ENCODE measurements around the gene NFE2L3.
"Not testable (repeated sequence)": the region's sequence is repeated elsewhere in the genome, so short reads cannot be mapped to it uniquely, and the experiment has no call there.

The NFE2L3 gene

DNA sequence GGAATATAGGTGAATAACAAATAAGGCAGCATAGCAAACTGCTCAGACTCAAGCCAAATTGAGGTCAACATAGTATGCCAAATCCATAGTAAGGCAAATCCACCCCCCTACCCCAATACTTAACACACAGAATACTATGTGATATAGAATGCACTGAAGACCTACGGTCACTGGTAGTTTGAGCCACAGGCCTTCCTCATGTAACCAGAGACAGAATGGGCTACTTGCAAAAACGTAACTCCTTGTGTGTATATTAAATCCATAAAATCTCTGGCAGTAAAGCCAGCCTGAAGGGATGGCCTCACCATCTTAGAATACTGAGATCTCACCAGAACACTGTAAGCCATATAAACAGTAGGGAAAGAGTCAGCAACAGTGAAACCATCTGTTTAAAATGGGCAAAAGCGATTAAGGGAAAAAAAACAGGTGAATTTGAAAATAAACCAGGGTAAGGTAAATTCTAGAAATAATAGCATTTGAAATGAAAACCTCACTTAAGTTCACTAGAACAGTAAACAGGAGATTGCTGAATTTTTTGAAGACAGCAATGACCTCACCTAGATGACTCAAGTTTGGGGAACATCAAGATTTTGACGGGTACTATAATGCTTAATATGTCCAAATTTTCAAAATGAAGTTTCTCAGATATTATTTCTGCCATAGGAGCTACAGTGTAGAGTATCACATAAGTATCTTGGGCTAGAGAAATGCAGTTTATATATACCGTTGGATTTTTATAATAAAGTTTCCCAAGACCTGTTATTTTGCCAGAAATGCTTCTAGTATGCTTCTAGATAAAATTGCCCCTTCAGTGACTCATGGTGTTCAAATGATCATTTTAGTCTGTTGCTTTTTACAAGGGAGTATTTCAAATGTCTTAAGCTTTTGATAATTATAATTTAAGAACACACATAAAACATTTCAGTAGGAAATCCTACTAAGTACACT is 34.6 kb downstream of the NFE2L3 start:
- no peak for DNase-seq (ENCODE audit: low read depth)

DNA sequence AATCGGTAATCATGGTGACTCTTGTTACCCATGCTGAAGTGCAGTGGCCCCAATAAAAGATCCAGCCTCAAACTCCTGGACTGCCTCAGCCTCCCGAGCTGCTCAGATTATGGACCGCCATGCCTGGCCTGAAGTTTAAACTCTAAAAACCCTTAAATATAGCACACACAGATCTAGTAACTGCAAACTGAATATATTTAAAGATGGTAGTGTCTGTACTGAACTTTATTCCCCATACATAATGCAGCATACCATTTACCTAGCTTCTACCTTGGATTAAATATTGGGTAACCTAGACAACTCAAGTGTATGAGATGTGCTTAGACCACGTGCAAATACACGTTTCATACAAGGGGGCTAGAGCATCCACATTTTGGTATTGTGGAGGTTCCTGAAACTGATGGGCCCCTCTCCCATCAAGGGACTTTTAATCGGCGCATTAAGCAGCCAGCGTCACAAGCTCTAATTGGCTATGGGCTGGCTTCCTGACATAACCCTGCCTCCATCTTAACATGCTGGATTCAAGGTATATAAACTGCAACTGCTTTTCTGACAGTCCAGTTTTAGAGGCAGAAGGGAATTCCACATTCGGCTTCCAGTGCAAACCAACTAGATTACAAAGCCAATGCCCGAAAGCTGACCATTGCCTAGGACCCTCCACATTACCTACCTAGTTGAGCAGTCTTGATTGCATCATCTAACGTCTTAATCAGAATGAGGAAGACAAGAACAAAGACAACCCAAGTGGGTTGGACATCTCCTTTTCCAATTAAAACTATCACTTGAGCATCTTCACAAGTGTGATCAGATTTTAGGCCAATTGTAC is 35.6 kb downstream of the NFE2L3 start:
- DNase-seq (ENCODE audit: low read depth) = no peak

DNA sequence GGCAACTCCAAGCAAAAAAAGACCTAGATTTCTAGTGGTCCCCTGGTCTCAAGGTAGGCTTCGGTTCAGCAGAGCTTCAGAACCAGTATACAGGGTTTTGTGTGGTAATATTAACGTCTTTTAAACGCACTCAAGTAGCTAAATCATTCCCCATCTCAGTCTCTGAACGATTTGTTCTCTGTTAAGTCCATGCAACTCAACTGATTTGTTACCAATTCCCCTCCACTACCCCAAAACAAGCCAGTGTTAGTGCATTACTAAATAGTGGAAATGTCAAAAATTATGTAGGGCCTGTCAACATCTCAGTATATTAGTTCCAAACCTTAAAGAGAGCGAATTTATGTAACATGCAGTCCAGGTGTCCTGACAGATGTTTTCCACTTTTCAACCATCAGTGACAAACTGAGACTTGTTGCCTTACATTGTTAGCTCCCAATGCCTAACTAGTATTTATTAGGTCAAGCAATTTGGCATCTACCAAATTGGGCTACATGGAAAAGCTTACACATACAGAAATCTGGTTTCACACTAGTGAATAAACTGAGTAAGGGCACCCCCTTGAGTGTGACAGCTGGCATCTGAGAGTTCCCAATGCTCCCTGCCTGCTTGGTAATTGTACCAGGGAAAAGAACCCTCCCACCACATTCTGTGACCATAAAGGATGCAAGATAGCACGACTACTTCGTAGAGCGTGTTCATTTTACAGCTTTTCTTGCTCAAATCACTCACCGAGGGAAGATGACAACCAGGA is 36.4 kb downstream of the NFE2L3 start:
- no peak for DNase-seq (ENCODE audit: low read depth)

DNA sequence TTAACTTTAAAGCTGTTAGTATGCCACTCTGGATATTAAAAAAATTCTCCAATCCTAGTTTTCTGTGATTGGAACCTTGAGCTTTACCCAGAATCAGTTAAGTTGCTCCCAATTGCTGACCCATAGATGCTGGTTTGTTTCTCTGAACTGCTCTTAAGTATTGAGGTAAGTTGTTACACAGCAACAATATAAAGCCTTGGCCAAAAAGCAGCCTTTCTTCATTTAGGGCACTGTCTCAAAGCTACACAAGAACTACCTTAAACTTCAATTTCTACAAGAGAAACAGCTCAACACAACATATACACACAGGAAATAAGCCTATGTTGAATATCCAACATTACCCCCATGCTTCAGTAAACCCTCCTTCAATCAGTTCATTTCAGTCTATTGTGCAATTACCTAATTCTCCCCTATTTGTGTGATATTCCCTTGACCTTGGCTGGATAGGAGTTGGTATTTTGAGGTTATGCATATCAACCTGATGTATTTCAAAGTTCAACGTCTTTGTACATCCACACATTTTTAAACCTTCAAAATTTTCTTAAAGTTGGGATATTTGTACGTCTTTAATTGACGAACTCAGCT is 37.1 kb downstream of the NFE2L3 start:
- DNase-seq (ENCODE audit: low read depth) = no peak

DNA sequence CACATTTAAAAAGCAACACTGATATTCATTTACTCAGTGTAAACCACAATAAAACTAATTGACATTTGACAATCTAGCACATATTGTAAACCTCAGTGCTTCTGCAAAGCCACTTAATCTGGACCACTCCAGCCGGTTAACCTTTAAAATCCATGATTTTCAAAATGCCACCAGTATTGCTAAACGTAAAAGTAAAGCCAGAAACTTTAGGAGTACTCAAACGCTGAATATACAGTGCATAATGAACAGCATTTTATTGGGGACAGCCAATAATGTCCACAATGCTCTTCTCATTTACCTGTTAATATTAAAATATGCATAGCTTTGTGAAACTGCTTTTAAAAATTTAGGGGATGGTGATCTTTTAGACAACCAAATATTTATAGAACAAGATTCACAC is 37.7 kb downstream of the NFE2L3 start:
- DNase-seq (ENCODE audit: low read depth) = no peak

DNA sequence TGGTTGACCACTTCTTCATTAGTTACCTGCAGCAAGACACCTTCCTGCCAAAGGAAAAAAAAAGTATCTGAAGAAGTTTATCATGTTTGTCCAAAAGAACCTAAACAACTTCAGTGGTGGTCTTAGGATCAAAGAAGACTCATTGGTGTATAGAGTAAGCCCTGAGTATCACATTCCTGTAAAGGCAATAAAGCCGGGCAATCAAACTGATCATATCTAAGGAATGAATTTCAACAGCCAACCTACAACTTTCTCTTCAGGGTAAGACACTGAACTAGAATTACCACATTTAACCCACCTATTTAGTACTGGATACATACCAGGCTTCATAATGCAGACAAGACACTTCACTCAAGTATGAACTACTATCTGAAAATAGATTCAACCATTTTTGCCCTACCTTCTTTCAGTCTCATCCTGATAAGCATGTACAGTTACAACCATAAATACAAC is 38.4 kb downstream of the NFE2L3 start:
- DNase-seq (ENCODE audit: low read depth) = no peak

DNA sequence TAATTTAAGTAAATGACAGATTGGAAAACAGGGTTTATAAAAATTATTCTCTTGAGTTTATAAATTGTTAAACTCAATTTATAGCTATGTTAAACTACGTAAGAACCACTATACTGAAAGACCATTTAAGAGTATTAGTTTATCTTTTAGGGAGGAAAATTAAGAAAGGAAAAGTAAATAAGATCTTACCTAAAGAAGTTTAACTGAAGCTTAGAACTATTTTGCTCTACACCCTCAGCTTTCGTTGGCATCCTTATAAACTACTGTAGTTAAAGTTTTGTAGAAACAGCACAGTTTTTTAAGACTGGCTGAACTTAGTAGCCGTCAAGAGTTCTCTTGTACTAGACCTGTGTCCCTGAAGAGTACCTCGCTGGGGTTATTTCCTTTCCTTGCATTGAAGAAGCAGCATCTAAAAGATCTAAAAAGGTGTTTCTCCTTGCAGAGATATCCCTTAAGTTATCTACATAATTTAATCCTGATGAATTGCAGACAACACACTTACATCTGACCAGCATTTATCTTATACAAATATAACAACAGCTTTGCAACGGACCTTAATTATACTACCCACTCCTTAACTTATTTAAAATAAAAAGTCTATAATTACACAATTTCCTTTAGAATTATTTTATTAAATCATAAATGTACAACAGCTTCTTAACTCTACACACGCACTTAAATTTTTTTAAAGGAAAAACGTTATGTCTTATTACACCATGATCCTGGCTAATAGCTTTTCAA is 39.4 kb downstream of the NFE2L3 start:
- DNase-seq (ENCODE audit: low read depth) = no peak

DNA sequence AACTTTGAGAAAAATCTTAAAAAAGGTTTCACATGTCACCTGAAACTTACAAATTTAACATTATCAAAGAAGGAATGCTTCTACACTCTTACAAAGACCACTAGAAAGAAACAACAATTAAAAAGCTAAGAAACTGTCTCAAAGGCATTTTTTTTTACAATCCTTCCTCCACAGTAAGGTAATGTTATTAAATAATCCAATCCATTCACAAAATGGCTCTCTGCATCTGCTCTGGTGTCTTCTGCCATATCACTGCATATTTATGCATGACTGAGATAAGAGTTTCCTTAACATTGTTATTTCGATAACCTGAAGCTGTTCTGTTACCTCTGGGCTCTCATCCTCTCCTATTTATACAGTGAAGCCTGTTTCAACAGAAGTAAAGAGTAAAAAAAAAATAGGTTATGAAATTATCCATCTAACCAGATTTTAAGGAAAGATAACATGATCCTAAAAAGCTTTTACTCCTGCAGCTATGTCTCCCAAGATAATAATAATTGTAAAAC is 40.0 kb downstream of the NFE2L3 start:
- DNase-seq (ENCODE audit: low read depth) = no peak

DNA sequence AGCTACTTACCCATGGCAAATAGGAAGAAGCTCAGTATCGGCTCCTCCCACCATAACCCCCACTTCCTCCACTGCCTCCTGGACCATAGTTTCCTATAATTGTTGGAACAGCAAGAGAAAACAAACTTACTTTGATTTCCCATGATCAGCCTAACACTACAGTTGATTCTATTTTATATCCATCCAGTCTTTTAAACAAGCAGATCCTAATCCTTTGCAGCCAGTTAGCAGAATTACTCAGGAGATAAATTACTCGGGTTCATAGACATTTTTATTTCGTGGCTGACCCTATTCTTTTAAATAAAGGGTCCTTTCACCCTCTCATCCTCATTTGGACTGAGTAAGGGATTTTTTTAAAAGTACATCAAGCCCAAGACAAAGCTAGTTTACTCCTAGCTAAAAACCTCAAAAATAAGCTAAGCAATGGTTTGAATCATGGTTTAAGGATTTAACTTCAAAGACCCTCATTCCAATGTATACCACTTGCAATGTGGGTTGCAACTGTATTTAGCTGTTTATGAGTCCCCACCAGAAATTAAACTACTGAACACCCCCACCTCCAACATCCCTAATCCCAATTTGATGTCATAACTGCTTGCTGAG is 40.6 kb downstream of the NFE2L3 start:
- no peak for DNase-seq (ENCODE audit: low read depth)

DNA sequence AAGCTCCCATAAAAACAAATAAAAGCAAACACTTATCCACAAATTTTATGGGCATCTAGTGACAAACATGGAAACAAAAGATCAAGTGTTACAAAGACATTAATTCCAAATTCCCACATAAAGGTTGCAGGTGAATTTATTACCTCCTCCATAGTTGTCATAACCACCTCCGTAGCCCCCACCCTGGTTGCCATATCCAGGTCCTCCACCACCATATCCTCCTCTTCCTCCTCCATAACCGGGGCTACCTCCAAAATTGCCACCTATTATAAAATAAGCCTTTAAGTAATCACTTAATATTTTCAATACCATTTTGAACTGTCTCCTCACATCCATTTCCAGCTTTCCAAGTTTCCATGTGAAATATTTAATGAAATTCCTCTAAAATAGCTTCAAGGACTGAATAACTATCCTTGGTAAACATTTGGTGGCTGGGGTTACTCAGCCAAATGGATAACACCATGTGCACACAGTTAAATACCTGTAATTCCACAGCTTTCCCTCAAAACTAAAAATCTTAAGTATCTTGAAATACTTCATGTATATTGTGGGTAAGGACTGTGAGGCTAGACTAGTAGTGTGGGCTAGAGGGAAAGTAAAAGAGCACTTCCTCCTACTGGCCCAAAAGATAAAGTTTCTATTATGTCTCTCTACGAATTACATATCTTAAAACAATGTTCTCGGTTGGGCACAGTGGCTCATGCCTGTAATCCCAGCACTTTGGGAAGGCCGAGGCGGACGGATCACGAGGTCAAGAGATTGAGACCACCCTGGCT is 41.6 kb downstream of the NFE2L3 start:
- DNase-seq (ENCODE audit: low read depth) = no peak

DNA sequence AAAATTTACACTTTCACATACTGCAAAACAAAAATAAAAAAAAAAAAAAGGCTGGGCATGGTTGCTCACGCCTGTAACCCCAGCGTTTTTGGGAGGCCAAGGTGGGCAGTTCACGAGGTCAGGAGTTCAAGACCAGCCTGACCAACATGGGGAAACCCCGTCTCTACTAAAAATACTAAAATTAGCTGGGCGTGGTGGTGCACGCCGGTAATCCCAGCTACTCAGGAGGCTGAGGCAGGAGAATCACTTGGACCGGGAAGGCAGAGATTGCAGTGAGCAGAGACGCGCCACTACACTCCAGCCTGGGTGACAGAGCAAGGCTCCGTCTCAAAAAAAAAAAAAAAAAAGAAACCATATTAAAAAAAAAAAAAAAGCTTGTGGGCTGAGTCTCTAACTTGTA is 42.8 kb downstream of the NFE2L3 start:
- not testable (repeated sequence) for DNase-seq (ENCODE audit: low read depth)

DNA sequence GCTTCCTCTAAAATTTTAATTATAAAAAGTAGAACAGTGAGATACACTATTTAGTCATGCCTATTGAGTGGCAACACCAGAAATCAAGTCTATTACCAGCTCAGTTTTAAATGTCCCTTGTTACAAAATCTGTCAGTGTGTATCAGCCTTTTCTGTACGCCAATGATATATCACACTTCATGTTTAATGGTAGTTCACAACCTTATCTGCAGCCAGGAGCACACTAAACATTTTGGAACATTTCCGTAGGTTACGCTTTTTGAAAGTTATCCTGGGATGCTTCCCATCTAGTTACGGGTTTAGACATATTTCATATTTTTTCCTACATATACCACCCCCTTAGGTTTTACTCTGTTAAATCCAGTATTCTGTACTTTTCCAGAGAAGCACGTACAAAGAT is 43.2 kb downstream of the NFE2L3 start:
- no peak for DNase-seq (ENCODE audit: low read depth)

DNA sequence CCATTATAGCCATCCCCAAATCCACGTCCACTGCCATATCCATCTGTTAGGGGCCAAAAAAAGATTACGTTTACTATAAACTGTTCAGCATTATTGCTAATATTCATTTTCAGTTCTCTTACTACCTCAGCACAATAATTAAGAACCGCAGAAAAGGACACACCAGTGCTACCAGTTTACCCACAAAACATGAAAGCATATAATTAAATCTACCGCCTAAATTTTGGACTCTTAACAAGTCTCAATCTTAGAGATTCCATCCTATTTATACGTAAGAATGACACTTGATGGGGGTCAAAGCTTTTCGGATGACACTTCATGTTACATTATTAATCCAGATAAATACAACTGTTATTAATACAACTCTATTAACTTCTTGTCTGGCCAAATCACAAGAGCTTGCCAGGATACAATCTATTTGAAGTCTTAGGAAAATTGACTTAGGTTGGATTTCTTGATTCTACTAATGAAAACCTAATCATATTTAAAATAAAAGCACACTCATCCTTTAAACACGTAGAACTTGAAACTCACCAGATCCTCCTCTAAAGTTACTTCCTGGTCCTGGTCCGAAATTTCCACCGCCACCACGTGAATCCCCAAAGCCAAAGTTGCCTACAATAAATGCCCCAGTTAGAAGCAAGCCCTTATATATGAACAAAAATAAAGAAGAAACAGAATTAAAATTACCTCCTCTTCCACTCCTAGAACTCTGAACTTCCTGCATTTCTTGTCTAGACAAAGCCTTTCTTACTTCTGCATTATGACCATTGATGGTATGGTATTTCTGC is 44.1 kb downstream of the NFE2L3 start:
- no peak for DNase-seq (ENCODE audit: low read depth)

DNA sequence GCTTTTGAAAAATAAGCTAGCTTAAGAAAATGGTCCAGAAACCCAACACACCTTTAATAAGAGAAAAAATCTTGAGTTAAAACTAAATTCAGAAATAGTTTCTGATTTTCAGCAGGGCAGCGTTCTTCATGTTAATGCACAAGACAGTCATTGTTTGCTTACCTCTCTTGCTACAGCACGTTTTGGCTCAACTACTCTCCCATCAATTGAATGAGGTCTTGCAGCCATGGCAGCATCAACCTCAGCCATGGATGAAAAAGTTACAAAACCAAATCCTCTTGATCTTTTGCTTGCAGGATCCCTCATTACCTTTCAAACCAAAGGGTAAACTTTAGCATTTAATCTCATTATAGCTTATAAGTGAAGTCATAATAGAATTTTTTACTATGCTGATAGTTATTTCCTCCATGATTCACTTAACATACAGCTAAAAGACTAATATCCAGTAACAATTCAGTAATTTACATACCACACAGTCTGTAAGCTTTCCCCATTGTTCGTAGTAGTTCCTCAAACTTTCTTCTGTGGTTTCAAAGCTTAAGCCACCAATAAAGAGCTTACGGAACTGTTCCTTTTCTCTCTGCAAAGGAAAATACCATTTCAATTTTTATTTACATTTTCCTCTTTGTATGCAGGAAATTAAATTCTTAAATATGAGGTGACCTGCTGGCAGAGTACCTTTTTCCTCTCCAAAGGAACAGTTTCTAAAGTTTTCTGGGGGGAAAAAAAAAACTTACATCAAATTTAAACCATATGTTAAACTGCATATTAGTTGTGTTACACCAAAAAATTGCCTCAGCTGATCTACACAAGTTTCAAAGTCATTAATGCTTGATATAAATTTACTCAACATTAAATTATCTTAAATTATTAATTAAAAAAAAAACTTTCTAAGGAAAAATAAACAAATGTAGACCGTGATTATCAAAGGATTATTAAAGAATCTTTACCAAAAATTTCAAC is 45.4 kb downstream of the NFE2L3 start:
- no peak for DNase-seq (ENCODE audit: low read depth)

DNA sequence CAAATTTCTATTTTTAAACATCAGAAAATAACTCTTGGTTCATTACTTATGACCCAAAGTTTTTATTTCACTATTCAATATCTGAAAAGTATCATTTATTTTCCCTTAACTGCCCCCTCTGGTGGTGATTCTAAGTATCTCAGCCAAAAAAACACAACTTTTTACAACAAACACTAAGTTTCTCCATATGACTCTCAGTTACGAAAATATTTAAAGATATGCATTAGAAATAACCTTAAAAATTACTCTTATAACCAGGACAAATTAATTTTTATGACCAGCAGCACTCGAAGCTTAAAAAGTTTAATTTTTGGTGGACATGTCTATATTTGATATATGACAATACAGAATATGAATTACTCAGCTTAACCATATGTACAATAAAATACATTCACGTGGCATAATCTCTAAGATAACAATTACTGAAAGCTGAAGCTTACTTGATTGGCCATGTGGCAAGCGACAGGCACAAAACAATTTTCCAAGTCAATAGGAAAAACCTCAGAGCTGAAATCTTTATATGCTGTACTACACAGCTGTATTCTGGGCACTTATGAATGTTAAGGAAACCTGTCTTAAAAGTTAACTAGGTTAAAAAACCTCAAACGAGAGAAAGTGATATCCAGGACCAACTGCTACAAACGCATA is 46.3 kb downstream of the NFE2L3 start:
- no peak for DNase-seq (ENCODE audit: low read depth)

DNA sequence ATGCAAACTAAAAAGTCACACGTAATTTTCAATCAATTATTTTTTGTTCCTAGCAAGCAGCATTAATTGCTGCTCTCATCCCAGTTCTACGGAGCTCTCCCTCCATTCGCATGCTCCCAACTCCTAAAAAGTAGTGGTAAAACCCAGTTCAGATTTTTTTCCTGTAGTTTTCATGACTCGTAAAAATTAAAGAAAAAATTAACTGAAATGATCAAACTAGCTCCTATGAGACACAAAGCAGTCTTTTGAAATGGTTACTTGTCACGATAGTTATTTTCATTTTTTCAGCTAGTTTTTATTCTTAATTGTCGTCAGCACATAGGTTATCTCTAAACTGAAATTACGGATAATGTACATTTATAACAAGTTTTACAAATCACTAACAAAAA is 46.8 kb downstream of the NFE2L3 start:
- DNase-seq (ENCODE audit: low read depth) = no peak
